GM21529 (cell line): ENCODE results near the gene MTA1.

Experiments used
- ATAC-seq: cut with Tn5 transposase; IDR thresholded peaks from one replicate; pipeline ENCODE4 v1.9.1; 2021; ENCODE audit not compliant: unreplicated experiment

The MTA1 gene

DNA sequence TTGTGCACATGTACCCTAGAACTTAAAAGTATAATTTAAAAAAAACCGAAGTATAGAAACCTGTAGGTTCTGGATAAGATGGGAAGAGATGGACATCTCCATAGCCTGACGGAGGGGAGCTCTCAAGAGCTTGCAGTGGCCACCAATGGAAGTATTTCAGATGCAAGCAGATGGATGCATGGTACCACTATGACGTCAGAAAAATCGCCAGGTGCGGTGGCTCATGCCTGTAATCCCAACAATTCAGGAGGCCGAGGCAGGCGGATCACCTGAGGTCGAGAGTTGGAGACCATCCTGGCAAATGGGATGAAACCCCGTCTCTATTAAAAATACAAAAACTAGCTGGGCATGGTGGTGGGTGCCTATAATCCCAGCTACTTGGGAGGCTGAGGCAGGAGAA is 17.9 kb upstream of the MTA1 start:
- no peak for ATAC-seq

DNA sequence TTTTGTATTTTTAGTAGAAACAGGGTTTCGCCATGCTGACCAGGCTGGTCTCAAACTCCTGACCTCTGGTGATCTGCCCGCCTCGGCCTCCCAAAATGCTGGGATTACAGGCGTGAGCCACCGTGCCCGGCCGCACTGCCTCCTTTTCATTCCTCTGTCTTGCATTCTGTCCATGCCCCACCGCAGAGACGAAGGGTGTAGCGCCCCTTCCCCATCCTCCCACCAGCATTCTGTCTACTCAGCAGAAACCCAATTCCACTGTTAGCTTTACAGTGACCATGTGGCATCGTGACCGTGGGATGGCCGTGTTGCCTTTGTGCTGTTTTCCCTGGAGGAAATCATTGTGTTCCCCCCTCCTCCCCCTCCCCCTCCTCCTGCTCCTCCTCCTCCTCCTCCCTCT is 11.0 kb upstream of the MTA1 start:
- no peak for ATAC-seq

DNA sequence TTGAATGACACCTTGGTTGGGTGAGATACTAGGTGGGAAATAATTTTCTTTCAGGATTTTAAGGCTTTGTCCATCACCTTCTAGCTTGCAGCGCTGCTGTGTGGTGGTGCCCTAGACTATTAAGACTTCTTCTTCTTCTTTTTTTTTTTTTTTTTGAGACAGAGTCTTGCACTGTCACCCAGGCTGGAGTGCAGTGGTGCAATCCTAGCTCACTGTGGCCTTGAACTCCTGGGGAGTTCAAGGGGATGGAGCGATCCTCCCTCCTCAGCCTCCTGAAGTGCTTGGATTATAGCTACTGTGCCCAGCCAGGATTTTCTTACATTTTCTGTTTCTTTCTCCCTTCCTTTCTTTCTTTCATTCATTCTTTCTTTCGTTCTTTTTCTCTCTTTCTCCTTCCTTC is 10.3 kb upstream of the MTA1 start:
- no peak for ATAC-seq

DNA sequence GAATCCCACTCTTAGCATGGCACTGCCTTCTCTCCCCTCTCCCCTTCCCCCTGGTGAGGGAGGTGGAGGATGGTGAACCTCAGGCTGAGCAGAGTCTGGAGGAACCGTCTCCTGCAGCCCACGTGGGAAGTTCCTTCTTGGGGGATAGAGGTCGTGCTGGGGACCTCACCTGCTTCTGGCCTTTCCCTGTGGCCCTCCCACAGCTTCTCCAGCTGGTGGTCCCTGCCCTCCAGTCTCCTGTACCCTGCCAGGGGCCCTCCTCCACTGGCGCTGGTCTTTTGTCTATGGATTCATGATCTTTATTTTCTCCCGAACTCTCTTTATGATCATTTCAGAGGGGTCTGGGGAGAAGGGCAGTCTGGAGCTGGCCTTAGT is 9.0 kb upstream of the MTA1 start:
- no peak for ATAC-seq

- no peak for ATAC-seq
These were observed 8.3 kb upstream of the MTA1 start for GRCh38 chr14:105411017-105411941.

GRCh38 chr14:105411985-105412770 is 7.4 kb upstream of the MTA1 start:
- no peak for ATAC-seq

DNA sequence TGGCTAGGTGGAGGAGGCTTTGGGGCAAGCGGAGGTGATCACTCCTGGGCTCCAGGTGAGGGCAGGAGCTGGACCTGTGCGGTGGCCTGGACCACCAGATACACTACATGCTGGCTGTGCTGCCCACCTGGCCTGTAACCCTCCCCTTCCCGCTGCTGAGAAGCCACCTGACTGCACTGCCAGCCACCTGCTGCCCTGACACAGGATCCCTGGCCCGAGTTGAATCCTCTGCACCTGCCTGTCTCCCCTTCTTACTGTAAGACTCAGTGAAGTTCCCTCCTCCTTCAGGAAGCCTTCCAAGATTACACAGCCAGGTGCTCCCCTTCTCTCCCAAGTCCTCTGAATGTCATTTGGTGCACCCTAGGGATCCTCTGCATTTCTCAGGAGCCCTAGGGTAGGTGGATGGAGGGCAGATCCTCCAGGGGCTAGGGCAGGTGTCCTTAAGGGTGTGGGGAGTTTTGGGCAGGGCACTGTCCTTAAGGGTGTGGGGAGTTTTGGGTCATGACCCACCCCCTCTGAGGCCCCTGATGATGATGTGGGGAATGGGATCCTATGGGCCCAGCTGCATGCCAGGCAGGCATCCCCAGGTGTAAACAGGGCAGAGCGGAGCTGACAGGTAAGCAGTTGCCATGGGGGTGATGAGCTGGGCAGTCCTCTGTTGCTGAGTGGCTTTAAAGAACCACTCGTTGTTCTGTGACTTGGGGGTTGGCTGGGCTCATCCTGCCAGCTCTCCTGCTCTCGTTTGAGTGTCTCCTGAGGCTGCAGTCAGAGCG is 6.7 kb upstream of the MTA1 start:
- ATAC-seq: no peak

- ATAC-seq: no peak
These were observed 6.1 kb upstream of the MTA1 start for GRCh38 chr14:105413544-105413886.

DNA sequence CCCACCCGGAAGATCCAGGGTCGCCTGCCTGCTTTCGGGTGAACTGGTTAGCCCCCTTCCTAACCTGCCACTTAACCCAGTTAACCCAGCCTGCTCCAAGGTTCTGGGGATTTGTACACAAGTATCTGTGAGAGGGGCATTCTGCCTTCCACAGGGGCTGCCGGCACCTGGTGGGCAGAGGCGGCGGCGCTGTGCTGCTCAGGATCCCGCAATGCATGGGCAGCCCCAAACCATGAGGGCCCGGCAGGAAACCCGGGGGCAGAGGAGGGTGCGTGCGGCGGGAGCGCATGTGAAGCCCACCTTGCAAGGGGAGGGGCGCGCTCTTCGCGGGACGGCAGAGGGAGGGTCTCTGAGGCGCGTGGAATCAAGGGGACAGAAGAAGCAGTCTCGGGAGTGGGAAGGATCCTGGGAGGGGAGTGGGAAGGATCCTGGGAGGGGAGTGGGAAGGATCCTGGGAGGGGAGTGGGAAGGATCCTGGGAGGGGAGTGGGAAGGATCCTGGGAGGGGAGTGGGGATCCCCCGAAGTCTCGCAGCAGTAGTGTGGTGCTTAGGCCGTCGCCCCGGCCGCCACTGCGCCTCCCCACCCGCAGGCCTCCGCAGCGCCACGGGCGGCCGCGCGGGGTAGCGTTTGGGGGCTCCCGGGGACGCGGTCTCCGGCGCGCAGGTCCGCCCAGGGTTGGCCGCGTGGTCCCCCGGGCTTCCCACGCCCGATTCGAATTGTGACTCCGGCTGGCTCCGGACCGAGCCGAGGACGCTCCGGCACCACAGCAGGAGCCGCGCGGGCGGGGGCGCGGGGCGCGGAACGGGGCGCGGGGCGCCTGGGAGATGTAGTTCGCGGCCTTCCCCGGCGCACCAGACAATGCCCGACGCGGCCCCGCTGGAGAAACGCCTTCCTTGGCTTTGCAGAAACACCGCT is 4.9 kb upstream of the MTA1 start:
- ATAC-seq: peak; percentile 63

DNA sequence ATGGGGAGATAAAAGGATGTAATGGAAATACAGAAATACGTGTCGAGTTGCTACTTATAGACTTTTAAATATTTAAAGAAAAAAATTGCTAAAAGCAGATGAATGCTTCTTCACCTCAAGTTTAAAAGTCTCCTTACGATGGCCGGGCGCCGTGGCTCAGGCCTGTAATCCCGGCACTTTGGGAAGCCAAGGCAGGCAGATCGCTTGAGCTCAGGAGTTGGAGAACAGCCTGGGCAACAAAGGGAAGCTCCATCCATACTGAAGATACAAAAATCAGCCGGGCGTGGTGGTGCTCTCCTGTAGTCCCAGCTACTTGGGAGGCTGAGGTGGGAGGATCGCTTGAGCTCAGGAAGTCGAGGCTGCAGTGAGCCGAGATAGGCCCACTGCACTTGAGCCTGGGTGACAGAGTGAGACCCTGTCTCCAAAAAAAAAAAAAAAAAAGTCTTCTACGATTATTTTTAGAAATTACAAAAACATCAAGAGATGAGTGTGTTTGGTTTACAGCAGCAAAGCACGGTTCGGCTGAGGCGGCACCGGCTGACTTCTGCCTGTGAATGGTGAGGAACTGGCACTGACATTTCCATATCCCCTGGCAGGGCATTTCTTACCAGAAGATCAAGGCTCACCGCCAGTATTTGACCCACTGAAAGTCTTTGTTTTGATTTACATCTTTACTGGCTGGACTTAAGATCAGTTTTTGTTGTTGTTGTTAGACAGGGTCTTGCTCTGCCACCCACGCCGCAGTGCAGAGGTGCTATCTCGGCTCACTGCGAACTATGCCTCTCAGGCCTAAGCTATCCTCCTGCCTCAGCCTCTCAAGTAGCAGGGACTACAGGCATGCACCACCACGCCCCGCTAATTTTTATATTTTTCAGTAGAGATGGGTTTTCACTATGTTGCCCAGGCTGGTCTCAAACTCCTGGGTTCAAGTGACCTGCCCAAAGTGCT is 3.9 kb upstream of the MTA1 start:
- ATAC-seq: no peak

- no peak for ATAC-seq
These were observed 3.0 kb upstream of the MTA1 start for GRCh38 chr14:105416671-105417070.

DNA sequence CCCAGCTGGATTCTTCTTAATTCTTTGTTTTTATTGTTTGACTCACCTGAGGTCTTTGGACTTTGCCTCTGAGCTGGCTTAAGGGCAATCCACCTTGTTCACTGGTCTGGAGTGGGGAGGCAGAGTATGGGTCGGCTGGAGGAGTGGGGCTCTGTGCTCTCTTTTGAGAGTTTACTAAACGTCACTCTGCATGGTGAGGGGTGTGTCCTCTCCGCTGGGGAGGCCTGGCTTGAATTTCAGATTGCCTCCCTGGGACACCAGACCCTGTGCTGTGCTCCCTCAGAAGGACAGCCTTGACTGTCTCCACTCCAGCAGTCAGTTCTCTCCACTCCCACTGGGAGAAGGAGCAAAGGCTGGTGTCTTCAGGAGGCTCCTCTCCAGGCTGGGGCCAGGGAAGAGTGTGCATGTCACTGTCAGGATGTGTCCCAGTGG is 1.9 kb upstream of the MTA1 start:
- ATAC-seq: no peak

- ATAC-seq: no peak
These were observed 1.1 kb upstream of the MTA1 start for GRCh38 chr14:105418269-105419194.

DNA sequence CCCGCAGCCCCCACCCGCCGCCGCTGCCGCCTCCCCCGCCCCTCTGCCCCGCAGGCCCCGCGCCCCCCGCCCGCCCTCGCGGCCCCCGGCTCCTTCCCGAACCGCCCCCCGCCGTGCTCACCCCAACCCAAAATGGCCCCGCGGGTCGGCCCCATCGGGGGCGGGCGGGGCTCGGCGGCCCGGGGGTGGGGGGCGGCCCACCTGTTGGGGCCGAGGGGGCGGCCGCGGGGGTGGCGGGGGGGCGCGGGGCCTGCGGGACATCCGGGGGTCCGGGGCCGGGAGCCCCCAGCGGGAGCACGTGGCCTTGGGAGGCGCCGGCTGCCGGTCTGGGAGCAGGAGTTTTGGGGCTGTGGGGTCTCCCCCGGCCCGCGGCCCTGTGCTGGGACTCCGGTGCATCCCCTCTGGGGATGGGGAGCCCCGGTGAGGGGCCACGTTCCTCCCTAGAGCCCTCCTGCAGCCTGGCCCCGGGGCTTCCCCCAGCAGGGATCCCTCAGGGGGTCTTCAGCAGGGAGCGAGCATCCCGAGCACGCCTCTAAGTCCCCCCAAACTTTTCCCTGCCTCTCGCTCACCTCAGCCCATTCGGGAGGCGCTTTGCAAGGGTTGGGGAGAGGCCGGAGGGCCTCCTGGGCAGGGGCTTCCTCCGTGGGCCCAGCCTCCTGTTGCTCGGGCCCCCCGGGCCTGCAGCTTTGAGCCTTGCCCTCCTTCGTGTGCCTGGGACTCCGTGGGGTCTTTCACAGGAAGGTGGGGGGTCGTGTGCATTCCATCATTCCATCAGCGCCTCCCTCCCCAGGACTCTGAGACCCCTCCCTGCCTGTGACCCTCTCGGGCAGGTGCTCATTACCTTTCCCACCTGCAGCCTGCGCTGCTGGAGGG is 710 bp downstream of the MTA1 start:
- ATAC-seq: no peak

GRCh38 chr14:105420974-105421674 is 1.5 kb downstream of the MTA1 start:
- ATAC-seq: no peak

DNA sequence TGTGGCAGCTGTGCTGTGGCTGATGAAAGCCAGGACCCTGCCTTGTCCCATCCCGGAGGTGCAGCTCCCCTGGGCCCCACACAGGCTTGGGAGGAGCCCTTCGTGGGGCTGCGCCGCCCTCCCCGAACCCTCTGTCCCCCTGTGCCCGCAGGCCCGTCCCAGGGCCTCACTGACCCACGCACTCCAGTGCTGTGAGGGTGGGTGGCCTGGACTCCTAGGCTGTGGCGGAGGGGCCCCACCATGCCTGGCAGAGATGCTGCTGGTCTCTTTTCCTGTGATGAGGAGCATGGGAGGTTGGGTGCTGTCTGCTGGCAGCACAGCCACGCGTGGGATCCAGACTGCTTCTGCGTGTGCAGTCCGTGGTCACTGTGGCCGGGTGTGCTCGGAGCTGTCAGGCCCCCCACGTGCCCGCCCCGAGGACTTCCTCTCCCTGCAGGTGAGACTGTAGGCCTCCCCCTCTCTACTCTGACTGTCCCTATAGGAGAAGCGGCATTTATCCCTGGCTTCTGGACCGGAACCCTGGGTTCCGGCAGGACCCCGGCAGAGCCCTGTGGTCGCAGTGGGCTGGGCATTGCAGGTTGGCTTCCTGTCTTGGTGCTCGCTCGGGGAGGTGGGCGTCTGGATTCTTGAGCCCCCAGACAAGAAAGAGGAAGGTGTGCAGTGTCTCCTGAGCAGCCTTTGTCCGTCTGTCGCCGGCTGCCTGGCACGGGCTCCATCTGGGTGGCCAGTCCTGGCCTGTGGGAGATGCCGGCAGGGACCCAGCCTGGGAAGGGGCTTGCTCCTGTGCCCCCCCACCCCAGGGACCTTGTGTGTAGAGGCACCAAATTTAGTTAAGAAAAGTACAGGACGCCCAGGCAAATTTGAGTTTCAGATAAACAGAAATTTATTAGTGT is 2.3 kb downstream of the MTA1 start:
- no peak for ATAC-seq
